IPS DF 19.7 (cell line): ENCODE measurements around the gene ACBD3.
"Not testable (repeated sequence)": the region's sequence is repeated elsewhere in the genome, so short reads cannot be mapped to it uniquely, and the experiment has no call there.

Source experiments
- DNase-seq: peaks from one replicate; pipeline ENCODE4 v3.0.0-alpha.2; 2013; ENCODE audit warnings: low read depth, low spot score

Gene ACBD3

DNA sequence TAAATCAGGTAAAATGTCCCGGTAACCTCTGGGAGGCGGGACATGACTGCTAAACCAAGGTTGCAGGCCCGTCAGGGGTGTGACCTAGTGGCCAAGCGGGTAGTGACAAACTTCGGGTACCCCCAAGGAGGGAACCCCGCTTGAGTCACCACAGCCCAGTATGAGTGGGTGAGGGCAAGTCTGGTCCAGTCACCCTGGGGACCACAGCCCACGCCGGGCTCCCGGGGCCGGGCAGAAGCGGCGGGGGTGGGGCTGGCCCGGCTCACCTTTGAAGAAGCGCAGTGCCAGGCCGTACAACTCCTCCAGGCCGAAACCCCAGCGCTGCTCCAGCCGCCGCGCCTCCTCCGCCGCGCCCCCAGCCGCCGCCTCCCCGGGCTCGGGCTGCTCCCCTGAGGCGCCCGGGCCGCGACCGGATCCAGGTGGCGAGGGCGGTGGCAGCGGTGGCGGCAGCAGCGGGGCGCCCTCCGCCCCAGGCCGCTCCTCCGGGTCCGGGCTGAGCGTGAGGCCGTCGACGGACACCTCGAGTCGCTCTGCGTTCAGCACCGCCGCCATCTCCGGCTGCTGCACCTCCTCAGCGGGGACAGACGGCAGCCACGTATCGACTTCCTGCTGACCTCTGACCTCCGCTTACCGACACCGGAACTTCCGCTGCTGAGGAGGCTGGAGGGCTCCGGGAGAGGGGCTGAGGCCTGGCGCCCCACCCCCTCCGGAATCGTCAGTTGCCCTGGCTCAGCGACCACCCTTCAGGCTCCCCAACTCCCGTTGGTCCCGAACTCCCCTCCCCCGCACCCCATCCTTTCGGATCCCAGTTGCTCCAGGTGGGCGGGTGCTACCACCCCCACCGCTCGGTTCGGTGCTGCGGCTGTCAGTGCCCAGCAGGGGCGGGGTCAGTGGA, at the start of gene ACBD3:
Gene ACBD3 (minus strand): TSS at position 618 of the 895 bp plus-strand sequence. CDS start 66 bp downstream, at position 552.
- DNase-seq = peak; percentile 74

GRCh38 chr1:226233806-226234205, 47.3 kb upstream of the ACBD3 start:
- DNase-seq = no peak

DNA sequence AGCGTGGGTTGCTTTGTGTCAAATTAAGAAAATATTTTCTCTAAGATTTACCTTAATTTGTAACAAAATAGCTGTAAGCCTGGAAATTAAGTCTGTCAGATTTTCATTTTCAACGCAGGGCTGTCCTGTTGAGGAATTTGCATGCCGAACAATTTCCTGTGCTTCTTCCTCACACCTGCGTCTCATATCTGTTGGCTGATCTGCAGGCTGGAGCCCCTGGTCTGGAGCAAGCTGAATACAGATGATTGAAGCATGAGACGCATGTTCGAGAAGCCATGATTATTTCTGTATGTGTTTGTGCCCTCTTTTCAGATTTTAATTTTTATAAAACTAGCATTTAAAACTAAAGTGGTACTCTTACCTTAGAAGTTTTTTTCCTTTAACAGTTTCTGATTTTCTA, 46.8 kb upstream of the ACBD3 start:
- no peak for DNase-seq

DNA sequence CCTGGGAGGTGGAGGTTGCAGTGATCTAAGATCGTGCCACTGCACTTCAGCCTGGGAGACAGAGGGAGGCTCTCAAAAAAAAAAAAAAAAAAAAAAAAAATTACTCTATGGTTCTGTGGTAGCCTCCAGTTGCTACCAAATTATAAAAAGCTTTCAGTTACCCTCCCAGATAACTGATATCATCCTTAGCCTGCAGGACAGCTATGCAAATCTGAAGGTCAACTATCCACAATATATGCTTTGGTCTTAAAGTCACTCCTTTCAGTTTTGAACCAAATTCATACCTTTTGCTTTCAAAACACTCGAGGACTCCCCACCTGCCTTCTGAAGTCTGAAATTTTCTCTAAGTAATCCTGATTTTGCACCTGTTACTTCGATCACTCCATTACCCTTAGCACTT, 40.1 kb upstream of the ACBD3 start:
- no peak for DNase-seq

- no peak for DNase-seq
These were observed 37.3 kb upstream of the ACBD3 start for GRCh38 chr1:226223786-226224244.

DNA sequence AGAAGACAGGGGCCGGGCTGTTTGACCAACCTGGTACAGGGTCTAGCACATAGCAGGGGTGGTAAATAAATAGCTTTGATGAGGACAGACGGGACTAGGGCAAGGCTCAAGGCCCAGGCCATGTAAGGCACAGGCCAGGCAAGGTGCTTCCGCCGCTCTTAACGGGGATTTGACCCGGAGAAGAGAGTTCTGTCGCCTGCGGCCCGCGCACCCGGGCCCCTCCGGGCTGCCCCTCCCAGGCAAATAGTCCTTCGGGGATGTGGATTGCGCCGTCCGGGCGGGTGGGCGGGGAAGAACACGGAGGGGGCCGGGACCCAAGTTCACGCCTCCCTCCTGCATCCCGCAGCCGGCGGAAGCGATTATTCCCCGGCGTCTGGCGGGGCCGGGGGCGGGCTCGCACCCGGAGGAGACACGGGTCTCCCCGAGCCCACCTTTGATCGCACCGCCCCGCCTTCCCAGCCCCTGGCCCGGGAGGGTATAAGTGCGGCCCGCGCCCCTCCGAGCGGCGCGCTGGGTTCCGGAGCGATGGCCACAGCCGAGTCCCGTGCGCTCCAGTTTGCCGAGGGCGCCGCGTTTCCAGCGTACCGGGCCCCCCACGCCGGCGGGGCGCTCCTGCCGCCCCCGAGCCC, 36.7 kb upstream of the ACBD3 start, which contains the start of gene MIXL1:
Gene MIXL1 (plus strand): TSS at position 508 of the 629 bp plus-strand sequence. CDS start 18 bp downstream, at position 526.
- DNase-seq = no peak

GRCh38 chr1:226222686-226223085, 36.1 kb upstream of the ACBD3 start:
- DNase-seq = no peak

- no peak for DNase-seq
These were observed 34.1 kb upstream of the ACBD3 start for GRCh38 chr1:226220473-226221189.

DNA sequence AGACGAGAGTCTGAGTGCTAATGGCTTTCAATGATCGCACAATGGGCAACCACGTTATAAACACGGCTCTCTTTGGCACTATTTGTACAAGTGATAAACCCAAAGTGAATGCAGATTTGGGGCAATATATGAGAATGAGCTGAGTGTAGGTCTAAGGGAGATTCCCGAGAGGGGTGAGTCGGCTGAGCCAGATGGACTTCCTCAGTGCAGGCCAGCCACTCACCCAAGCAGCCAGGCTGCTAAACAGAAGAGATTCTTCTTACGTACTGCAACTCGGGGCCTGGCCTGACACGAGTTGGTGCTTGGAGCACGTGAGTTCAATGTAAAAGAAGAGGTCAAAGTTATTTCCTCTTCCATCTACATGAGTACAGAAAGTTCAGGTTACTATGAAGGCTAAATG, 30.7 kb upstream of the ACBD3 start:
- no peak for DNase-seq

- DNase-seq = no peak
These were observed 29.5 kb upstream of the ACBD3 start for GRCh38 chr1:226216056-226216455.

- no peak for DNase-seq
These were observed 28.7 kb upstream of the ACBD3 start for GRCh38 chr1:226215239-226215638.

GRCh38 chr1:226212545-226212944, 26.0 kb upstream of the ACBD3 start:
- no peak for DNase-seq

GRCh38 chr1:226211181-226211821, 24.8 kb upstream of the ACBD3 start:
- DNase-seq = no peak

GRCh38 chr1:226210571-226211176, 24.1 kb upstream of the ACBD3 start:
- no peak for DNase-seq

DNA sequence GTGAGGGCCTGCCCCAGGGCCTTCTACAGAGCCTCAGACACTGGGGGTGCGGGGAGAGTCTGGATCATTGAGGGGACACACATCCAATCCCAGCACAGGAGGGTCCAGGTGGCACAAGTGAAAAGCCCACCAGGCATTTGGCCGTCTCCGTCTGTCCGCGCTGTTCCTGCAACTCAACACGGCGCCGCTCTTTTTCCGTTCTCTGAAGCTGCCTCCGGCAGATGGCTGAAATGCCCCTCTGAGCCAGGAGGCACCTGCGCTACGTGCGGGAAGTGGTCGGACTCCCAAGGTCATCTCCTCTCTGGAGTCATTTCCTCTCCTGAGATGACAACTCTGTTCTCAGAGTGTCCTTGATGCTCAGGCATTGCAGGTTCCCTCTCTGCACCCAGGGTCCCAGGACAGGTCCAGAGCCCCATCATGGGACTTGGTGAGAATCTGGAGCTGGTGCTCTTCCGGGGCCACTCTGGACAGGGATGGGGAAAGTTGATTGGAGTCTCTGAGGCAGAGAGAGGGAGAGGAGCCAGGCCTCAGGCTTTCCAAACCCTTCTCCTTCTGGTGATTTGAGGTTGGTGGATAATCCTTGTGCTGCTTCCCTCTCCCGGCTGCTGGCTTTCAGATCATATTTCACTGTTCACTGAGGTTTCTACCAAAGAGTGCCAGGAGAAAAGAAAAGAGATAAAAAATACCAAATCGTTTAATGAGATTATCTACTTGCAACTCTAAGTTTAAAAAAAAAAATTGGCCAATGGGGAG, 22.9 kb upstream of the ACBD3 start:
- DNase-seq = no peak

GRCh38 chr1:226207048-226207447, 20.5 kb upstream of the ACBD3 start:
- no peak for DNase-seq

- no peak for DNase-seq
These were observed 17.7 kb upstream of the ACBD3 start for GRCh38 chr1:226204198-226204597.

DNA sequence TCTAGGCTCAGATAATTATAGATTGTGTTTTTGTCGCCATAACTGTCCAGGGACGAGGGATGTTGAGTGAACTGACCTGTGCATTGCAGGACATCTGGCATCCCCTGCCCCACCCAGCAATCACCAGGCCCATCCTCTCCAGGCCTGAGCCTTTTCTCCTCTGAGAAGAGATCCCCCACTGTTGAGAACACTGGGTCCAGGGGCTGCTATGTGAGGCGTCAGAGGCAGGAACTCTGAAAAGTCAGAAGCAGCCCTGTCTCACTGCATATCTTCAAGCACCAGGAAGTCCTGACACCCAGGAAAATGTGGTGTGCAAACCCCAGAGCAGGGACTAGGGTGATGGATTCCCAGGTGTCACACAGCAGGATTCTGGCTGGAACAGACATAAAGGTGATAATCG, 17.1 kb upstream of the ACBD3 start:
- no peak for DNase-seq

DNA sequence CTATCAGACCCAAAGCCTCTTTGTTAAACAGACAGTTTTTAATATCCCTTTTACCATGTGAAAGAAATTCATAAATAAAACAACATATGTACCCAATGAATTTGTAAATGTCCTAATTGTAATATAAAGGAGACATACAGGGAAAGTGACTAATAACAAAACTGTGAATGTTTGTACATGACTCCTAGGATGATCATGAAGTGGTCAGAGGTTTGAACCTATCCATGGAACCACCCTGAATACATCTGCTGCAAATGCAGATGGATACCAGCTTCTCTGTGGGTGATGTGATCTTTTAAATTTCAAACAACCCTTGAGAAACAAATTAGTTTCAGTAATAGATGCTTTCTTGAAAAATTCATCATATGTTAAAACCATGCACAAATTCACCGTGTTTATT, 16.7 kb upstream of the ACBD3 start:
- no peak for DNase-seq

- not testable (repeated sequence) for DNase-seq
These were observed 16.1 kb upstream of the ACBD3 start for GRCh38 chr1:226202666-226203065.
